GM18502 (cell line): Measurements from ENCODE around the gene MCF2L.

Experiments used
- ATAC-seq: cut with Tn5 transposase; IDR thresholded peaks from one replicate; pipeline ENCODE4 v1.9.1; 2021; ENCODE audit warnings: mild to moderate bottlenecking; ENCODE audit not compliant: unreplicated experiment, poor library complexity

The MCF2L gene

DNA sequence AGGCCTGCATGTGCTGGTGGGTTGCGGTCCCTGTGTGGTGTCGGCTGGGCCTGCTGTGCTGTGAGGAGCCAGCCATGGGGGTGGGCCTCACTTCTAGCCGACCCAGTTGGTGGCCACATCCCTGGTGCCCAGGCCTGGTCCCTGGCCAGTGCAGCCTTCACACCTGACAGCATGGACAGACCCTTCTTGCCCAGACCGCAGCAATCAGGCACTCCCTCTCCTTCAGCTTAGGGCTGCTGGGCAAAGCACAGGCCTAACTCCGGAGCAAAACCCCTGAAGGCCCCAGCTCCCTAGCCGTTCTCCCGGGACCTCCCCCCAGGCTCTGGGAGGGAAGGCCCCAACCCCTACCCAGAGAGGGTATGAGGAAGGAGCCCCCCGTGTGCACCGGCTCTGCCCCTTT, 6.6 kb upstream of the MCF2L start:
- ATAC-seq = no peak

DNA sequence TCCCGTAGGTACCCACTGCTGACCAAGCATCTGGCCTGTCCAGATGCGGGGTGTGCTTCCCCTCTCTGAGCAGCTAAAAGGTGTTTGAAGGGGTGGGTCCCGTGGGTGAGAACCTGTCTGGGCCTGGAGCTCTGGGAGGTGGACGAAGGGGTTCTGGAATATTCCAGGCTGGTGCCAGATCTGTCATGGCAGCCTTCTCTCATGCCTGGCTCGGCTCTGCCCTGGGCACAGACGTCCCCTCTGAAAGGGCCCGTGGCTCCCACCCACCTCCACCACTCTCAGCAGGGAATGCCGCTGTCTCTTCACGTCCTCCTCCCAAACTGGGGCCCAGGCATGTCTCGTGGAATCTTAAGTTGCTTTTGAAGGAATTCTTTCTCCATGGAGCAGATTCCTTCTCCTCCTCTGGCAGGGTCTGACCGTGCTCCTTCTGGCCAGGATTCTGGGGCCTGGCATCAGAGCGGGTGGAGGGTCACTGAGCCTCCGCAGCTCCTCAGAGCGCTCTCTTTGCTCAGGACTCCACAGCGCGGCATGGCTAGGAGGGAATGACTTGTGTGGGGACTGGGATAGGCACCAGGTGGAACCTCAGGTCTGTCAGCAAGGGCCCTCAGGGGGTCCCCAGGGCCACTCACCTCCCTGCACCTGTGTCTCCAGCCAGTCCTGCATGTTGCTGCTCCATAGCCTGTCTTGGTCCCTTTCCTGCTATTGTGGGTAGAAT, 5.9 kb upstream of the MCF2L start:
- no peak for ATAC-seq

DNA sequence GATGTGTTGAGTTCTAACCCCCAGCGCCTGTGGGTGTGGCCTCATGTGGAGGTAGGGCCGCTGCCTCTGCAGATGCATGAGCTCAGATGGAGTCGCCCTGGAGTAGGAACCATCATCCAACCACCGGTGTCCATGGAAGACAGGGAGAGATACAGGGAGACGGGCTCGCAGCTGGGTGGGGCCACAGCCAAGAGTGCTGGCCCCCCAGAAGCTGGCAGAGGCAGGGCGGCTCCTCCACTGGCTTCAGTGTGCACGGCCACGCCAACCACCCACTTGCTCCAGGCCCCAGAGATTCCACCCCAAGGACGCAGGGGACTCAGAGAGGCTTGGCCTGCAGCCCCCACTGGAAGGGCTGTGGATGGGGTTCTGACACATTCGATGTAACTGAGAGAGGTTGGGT, 5.4 kb upstream of the MCF2L start:
- no peak for ATAC-seq

DNA sequence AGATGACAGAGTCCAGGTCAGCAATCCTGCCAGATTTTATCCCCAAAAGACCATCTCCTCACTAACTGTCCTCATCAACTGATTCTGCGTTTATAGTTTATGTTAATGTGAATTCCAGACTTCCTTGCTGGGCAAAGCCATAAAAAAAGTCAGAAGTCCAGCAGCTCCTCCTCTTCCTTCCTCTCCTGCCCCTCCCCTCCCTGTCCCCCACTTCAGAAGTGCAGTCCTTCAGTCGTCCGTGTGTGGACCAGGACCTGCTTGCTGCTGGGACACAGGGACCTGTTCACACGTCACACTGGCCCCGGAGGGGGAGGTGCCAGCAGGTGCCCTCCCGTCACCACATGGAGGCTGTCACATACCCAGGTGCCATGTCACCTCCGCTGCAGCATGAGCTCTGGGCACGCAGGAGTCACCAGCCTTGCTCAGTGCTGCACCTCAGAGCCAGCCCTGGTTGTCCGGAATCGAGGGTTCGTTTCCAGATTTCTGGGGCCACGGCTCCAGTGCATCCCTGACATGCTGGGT, 4.0 kb upstream of the MCF2L start:
- no peak for ATAC-seq

DNA sequence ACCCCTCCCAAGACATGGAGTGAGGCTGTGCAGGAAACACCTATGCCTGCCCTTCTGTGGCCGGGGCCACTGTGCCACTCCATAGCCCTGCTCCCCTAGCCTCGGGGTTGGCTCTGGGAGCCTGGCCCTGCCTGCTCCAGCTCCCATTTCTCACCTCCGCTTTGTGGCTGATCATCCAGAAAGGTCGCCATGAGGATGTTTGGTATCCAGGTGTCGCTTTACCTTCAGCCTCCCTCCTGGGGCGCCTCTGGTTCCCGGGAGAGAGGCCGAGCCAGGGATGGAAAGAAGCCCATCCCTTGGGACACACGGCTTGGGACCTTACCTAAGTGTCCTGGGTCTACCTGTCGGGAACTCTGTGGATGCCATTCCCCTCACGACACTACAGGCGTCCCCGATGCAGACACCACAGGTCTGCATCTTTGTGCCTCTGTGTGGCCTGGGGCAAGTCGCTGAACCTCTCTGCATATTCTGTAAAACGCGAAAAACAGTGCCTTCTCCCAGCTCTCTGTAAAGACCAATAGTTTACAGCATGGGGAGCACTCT, 3.4 kb upstream of the MCF2L start:
- no peak for ATAC-seq

DNA sequence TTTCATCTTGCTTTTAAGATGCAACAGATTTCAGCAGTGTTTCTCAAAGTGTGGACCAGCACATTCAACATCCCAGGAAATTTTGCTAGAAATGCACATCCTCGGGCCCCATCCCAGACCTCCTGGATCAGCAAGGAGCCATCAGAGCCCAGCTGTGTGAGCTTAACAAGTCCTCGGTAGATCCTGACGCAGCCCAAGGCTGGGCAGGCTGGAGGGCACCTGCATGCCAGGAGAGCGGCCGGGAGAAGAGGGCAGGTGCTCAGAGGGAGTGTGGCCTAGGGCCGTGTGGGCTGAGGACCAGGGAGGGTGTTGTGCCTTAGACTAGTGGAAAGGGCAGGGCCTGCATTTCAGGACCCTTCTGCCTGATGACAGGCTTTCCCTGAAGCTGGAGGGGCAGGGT, 2.2 kb upstream of the MCF2L start:
- no peak for ATAC-seq

DNA sequence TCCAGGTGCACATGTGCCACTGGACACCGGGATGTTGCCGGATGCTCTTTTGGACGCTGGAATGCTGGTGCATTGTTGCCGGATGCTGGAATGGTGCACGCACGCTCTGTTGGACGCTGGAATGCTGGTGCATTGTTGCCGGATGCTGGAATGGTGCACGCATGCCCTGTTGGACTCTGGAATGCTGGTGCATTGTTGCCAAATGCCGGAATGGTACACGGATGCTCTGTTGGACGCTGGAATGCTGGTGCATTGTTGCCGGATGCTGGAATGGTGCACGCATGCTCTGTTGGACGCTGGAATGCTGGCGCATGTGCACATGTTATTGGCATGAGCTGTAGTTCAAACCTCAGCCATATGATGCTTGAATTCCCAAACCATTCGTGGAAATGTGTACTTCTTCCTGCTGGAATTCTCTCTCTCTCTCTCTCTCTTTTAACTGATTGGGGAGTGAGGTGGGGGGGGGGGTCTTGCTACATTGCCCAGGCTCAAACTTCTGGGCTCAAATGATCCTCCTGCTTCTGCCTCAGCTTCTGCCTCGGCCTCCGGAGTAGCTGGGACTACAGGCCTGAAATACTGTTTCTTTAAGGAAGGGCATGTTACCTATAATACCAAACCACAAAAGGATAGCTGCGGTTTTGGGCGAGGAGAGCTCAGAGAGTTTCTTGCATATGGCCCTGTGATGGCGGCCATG, 1.2 kb upstream of the MCF2L start:
- no peak for ATAC-seq

DNA sequence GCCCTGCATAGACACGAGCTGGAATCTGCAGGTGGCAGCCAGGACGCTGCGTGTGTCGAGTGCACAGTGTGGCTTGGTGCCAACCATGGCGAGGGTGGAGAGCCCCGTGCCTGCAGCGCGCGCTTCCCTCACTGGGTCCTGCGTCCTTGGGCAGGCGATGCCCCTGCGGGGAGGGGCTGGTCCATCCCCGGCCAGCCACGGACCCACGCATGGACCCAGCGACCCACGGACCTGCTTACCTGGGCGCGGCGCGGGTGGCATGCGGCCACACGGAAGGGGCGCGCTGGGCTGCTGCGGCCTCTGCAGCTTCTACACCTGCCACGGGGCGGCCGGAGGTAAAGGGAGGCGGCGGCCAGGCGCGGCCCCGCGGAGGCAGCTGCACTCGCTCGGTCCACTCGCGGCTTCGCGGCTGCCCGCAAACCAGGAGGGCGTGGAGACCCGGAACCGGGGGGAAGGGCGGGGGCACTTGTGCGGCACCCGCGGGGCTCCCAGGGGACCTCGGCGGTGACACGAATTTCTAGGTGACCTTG, 569 bp upstream of the MCF2L start:
- ATAC-seq = no peak

DNA sequence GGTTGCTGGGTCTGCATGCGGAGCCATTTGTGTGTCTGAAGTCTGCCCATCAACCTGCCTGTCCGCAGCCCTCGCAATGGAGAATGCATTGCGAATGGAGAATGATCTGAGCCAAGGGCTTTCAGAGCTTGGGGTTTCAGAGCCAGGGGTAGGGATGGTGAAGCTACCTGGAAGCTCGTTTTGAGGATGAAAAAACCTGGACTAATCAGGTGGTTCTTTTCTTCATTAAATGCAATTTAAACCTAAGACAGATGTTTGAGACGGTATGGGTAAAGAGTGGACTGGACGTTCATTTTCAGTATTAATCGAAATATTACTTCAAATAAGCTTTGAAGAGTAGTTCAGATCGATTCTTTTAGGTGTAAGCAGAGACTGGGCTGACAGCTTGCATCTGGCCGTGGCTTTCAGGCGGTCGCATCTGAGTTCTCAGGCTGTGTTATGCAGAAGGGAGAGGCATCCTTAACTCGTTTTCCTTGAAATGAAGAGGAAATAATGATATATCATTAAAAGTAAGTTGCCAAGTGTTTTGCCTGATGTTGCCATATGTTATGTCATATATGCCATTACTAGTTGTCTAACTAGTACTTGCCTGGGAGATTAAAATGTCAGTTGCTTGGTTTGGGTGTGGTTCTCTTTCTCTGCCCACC, 801 bp downstream of the MCF2L start:
- no peak for ATAC-seq

DNA sequence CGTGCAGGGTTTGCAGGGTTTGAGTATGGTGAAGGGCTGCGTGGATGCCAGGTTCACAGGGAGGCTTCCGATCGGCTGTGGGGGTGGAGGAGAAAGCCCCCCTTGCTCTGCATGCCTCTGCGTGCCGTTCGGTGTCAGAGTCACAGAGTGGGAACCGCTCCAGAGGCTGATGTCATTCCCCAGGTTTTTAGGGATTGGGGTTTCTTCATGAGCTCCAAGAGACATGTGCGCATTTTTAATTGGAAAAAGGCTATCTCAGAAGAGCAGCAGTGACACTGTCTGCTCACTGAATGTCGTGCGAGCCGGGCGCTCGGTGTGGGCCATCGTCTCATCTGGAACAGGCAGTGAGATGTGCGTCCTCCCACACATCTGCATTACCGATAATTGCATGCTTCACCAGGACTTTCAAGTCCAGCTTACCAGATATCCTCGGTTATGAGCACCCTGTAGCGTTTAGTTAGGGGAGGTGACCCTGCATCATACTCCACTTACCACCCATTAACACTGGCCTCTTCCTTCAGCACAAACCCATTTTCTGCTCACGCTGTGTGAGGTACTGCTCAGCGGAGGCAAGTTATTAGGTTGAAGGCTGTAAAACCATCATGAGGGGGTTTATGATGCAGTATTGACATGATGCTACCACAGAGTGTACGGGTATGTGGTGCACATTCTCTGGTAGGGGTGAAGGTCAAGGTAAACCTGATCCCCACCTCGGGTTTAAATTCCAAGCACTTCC, 1.7 kb downstream of the MCF2L start:
- ATAC-seq = no peak

DNA sequence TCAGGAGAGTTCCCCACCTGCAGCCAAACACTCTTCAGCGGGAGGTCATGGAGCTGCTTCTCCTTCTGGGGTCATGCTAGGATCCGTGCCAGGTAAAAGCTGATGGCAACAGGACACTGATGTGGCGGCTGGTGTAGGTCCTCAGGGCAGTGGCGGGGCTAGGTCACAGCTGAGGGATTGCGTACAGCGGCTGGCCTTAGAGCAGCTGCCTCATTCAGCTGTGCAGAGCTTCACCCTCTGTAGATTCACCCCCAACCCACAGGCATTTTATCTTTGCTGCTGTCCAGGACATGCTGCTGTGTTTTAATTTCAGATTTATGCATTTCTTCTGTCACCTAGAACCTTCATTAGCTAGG, 2.3 kb downstream of the MCF2L start:
- no peak for ATAC-seq

DNA sequence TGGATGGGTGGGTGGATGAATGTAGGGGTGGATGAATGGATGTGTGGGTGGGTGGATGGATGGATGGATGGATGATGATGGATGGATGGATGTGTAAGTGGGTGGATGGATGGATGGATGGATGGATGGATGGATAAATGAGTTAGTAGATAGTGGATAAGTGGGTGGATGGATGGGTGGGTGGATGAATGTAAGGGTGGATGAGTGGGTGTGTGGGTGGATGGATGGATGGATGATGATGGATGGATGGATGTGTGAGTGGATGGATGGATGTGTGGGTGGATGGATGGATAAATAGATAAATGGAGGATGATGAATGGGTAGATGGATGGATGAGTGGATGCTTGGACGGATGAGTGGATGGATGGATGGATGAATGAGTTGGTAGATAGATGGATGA, 3.2 kb downstream of the MCF2L start:
- ATAC-seq = no peak

DNA sequence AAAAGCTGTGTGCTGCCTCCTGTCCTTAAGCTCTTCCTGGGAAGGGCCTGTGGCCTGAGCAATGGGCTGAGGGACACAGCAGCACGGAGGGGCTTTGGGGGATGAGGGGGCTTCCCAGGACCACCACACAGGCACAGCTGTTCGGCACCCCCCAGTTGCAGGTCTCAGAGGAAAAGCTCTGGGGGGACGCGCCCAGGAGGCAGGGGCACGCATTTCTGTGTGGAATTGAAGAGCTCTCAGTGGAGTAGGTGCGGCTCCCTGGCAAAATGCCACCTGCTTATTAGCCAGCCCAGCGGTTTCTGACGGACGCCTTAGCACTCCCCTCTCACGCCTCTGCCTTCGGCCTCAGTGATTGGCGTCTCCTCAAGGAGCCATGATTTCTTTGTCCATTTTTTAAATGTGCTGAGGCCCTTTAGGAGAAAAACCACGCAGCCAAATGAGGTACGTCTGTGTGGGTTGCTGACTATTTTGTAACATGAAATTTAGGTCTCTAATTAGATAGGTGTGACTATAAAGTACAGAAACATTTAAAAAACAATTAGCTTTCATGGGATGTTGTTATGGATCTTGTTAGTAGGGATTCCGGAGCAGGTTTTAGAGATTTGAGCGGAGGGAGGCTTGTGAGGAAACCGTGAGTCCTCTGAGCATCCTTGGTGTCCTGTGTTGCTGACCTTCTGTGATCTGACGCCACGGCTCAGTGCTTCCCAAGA, 4.0 kb downstream of the MCF2L start:
- no peak for ATAC-seq

DNA sequence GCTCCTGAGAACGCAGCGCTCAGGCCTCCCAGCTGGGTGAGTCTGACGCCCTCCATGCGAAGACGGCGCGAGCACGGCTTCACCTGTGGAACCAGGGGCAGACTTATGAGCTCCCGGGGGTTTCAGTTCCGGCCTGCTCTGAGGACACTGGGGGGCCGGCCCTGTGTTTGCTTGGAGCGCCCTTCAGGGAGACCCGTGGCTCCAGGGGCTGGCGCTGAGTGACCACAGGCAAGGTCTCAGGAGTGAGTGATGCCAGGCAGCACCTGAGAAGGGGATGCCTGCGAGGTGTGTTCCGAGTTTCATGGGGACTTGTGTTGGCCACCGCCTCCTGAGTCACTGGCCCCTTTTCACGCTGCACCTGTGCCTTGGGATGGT, 4.5 kb downstream of the MCF2L start:
- no peak for ATAC-seq

DNA sequence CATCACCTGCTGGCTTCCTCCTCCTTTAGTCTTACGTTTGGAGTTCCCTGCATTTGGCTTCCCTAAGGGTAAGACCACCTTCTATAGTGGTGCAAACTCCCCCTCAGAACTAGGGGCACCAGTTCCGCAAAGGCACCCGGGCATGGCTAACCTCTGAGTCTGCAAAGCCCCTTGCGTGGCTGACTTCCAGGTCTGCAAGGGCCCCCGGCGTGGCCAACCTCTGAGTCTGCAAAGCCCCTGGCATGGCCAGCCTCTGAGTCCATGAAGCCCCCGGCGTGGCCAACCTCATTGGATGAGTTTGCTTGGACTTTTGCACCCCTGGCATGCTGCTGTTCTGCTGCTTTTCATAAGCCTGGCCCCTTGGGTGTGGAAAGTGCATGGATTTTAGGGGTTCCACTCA, 5.1 kb downstream of the MCF2L start:
- no peak for ATAC-seq

DNA sequence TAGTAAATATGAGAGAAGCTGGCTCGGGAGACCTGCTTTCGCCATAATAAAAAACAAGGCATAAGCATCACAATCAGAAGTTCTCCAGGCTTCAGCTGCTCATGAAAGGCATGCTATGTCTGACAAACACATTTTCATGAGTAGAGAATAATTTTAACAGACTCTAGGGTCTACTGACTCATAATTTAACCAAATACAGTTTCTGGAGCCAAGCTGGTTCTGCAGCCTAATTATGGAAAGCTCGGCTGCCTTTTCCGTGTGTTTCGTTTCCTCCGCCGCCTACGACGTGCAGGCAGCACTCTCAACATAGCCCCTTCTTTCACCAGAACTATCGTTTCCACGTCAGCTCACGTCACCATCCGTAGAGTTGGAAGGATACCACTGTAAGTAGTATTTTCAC, 5.7 kb downstream of the MCF2L start:
- no peak for ATAC-seq

DNA sequence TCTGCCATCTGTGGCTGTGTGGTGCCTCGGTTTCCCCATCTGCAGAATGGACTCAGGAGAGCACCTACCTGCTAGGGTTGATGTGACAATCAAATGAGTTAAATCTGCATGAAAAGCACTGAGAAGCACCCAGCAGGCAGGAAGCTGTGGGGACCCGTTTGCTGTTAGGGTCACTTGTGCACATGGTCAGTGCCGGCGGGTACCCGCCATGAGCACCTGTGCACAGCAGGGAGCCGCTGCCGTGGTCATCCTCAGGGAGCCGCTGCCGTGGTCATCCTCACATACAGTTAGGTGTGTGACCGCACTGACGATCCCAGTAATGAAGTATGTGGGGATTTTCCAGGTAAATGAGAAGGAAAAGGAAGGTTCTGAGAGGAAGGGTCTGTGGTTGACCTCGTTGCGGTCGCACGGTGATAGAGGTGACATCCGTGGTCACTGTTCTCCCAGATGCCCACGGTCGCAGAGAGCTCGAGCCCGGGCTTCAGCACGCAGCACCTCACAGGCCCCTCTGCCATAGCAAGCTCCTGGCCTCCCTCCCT, 6.5 kb downstream of the MCF2L start:
- no peak for ATAC-seq

DNA sequence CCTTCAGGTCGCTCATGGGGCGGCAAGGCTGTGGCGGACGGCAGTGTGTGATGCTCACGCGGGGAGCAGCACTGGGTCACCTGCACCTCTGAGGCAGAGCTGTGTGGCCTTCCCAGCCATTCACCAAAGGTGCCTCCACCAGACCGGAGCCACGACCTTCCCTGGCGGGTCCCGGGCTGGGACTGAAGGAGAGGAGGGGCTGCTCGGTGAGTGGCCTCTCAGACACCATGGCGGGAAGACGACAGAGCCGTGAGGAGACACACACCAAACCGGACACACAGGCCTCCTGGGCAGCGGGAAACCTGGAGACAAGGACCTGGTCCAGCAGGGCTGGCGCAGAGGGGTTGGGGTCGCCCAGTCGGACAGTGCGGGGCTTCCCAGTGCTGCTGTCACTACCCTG, 7.5 kb downstream of the MCF2L start:
- ATAC-seq = no peak

DNA sequence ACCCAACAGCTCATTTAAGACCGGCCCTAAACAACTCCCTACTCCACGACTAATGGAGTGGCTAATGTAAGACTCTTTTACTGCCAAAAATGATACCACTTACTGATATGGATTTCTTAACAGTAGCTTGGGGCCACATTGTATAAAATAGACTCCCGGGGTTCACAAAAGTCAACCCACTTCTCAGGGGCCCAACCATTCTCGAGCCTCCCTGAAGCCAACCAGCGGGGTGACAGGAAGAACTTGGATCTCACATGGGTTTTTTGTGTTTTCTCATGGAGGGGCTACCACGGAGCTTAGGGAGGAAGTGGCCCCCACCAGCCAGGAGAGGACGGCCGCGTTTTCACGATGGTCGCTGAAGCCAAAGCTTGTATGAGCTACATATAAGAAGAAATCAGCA, 8.1 kb downstream of the MCF2L start:
- ATAC-seq = no peak

DNA sequence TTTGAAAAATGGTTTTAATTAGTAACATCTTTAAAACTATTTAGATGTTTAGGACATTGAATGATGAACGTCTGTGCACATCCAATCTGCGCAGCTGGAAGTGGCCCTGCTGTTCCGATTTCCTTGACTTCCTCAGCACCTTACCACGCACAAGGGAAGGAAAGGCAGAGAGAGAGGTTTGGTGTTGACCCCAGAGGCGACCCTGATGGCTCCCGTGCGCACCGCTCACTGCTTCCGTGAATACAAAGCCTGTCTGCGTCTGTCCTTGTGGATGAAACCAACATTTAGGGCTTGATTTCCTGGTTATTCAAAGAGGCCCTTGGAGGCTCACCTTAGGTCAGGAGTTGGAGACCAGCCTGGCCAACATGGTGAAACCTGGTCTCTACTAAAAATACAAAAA, 8.5 kb downstream of the MCF2L start:
- ATAC-seq = no peak
